ENCODE results near the gene GMDS. TPM values are rescaled to one million over a fixed set of nuclear protein-coding genes. Genes with fewer than 3 reads are reported as not detected.

Gene GMDS
- total RNA-seq, 1 experiment from 2014 or later: 9.7 TPM

- H3K79me2 ChIP-seq (ENCODE audit: low read length): no peaks in the 10 kb centered on the region
- H3K4me1 ChIP-seq (ENCODE audit: low read length): no peaks in the 10 kb centered on the region
- H3K4me3 ChIP-seq (ENCODE audit: low read length): no peak overlapping the region
- H4K20me1 ChIP-seq (ENCODE audit: insufficient read depth, low read depth, low read length): peaks cover 27% of the 10 kb centered on the region
- no peak overlapping the region for H3K9ac ChIP-seq (ENCODE audit: low read length)
- H3K36me3 ChIP-seq (ENCODE audit: insufficient read depth, low read length): no peaks in the 10 kb centered on the region
- no peaks in the 10 kb centered on the region for H3K9me3 ChIP-seq (ENCODE audit: low read length)
- no peak overlapping the region for H3K27ac ChIP-seq (ENCODE audit: low read length)
- H2AFZ ChIP-seq (ENCODE audit: low read length): no peak overlapping the region
- H3K4me2 ChIP-seq (ENCODE audit: low read depth, low read length, poor library complexity, severe bottlenecking): no peak overlapping the region
- DNase-seq: no peak
- H3K9me2 ChIP-seq (replicated peaks; ENCODE audit: insufficient read depth, low read length): no peaks in the 10 kb centered on the region
- H3K27me3 ChIP-seq (ENCODE audit: low read length): no peaks in the 10 kb centered on the region
Observed at GRCh38 chr6:2235777-2236495, 9.5 kb downstream of the GMDS start.

DNA sequence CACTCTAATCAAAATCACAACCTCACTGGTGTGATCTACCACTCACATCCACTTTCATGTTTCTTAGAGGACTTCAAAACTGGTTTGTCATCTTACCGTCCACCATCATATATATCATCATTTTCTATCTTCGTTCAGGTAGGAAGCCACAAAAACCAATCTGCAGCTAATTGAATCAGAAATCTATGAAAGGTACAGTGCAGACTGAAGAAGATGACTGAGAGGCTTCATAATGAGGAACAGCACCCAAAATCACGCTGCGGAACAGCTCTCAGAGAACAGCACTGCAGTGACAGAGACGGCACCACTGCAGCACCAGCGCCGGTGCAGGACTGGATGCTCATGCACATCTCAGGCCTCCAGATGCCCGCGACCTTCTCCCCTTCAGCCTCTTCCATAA lies 13.0 kb downstream of the GMDS start:
- Histone ChIP-seq H2AFZ (ENCODE audit: low read length) (no peak overlapping the region), H3K27ac (ENCODE audit: low read length) (no peak overlapping the region), H3K9me2 (replicated peaks; ENCODE audit: insufficient read depth, low read length) (no peaks in the 10 kb centered on the region), H3K4me2 (ENCODE audit: low read depth, low read length, poor library complexity, severe bottlenecking) (no peak overlapping the region), H3K27me3 (ENCODE audit: low read length) (no peaks in the 10 kb centered on the region), H3K9ac (ENCODE audit: low read length) (no peak overlapping the region), H3K4me1 (ENCODE audit: low read length) (no peaks in the 10 kb centered on the region), H3K79me2 (ENCODE audit: low read length) (no peaks in the 10 kb centered on the region), H3K4me3 (ENCODE audit: low read length) (no peak overlapping the region), H4K20me1 (ENCODE audit: insufficient read depth, low read depth, low read length) (peaks cover 52% of the 10 kb centered on the region), H3K36me3 (ENCODE audit: insufficient read depth, low read length) (no peaks in the 10 kb centered on the region), H3K9me3 (ENCODE audit: low read length) (no peaks in the 10 kb centered on the region)
- no peak for DNase-seq

DNA sequence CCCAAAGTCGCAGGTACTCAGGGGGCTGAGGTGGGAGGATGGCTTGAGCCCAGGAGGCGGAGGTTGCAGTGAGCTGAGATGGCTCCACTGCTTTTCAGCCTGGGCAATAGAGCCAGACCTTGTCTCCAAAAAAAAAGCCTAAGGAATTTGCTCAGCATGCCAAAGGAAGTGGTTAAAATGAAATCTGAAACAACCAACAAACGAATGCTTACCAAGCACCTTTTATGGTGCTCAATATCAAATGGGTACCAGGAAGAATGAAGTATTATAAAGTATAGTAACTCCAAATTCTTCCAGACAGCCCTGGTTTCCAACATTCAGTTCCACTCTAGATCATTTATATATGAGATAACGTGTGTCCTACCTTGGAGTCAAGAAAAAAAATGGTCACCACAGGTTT lies 14.0 kb downstream of the GMDS start:
- Histone ChIP-seq H3K27ac (ENCODE audit: low read length) (no peak overlapping the region), H3K4me1 (ENCODE audit: low read length) (no peaks in the 10 kb centered on the region), H3K9me2 (replicated peaks; ENCODE audit: insufficient read depth, low read length) (no peaks in the 10 kb centered on the region), H3K4me2 (ENCODE audit: low read depth, low read length, poor library complexity, severe bottlenecking) (no peak overlapping the region), H2AFZ (ENCODE audit: low read length) (no peak overlapping the region), H3K4me3 (ENCODE audit: low read length) (no peak overlapping the region), H3K9ac (ENCODE audit: low read length) (no peak overlapping the region), H3K36me3 (ENCODE audit: insufficient read depth, low read length) (no peaks in the 10 kb centered on the region), H4K20me1 (ENCODE audit: insufficient read depth, low read depth, low read length) (peaks cover 58% of the 10 kb centered on the region), H3K79me2 (ENCODE audit: low read length) (no peaks in the 10 kb centered on the region), H3K27me3 (ENCODE audit: low read length) (no peaks in the 10 kb centered on the region), H3K9me3 (ENCODE audit: low read length) (no peaks in the 10 kb centered on the region)
- DNase-seq: no peak

DNA sequence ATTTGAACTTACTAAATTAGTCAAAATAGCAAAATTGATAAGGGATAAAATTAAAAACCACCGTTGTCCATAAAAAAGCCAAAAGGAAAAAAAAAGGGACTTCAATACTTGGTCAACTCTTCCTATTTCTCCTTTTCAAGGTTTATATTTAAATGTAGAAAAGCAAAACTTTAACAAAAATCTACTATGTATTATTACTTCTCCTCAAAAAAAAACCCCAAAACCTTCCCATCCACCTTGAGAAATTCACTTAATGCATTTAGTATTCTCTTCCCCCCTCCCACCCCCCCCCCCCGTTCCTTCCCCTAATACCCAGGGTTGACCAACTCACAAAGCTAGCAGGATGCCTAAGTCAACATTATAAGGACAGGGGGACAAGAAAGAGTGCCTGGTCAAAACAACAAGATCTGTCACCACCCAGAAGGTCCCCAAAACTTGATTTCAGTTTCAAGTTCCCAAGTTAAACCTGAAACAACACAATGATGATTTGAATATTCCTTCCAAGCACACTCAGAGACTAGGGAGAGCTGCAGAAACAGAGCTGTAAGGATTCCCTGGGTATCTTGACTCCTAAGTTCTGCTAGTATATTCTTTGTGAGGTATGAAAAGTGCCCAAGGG lies 14.6 kb downstream of the GMDS start:
- no peak for DNase-seq
- no peaks in the 10 kb centered on the region for H3K79me2 ChIP-seq (ENCODE audit: low read length)

DNA sequence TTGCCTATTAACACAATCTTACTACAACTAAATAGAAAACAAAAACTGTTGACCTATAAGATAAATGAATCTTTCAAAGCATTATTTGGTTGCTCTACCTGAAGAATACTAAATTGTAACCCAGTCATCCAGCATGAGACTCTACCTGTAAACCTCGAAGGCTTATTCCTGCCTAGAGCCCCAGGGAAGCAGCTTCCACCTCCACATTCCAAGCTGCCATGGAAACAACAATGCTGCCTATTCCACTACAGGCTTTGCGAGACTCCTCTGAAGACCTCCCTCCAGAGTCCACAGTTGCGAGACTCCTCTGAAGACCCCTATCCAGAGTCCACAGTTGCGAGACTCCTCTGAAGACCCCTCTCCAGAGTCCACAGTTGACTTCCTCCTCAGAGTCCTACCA lies 15.7 kb downstream of the GMDS start:
- Histone ChIP-seq H3K27ac (ENCODE audit: low read length) (no peak overlapping the region), H2AFZ (ENCODE audit: low read length) (no peak overlapping the region), H3K36me3 (ENCODE audit: insufficient read depth, low read length) (no peaks in the 10 kb centered on the region), H3K4me3 (ENCODE audit: low read length) (no peak overlapping the region), H3K9ac (ENCODE audit: low read length) (no peak overlapping the region), H3K79me2 (ENCODE audit: low read length) (no peaks in the 10 kb centered on the region), H3K4me1 (ENCODE audit: low read length) (no peaks in the 10 kb centered on the region), H3K27me3 (ENCODE audit: low read length) (no peaks in the 10 kb centered on the region), H3K4me2 (ENCODE audit: low read depth, low read length, poor library complexity, severe bottlenecking) (no peak overlapping the region), H3K9me3 (ENCODE audit: low read length) (no peaks in the 10 kb centered on the region), H4K20me1 (ENCODE audit: insufficient read depth, low read depth, low read length) (peaks cover 61% of the 10 kb centered on the region), H3K9me2 (replicated peaks; ENCODE audit: insufficient read depth, low read length) (no peaks in the 10 kb centered on the region)
- DNase-seq: no peak

More for the DNA sequence above, 14.6 kb downstream of the GMDS start:
- Histone ChIP-seq H3K4me3 (ENCODE audit: low read length) (no peak overlapping the region), H3K27ac (ENCODE audit: low read length) (no peak overlapping the region), H3K4me1 (ENCODE audit: low read length) (no peaks in the 10 kb centered on the region), H3K9me2 (replicated peaks; ENCODE audit: insufficient read depth, low read length) (no peaks in the 10 kb centered on the region), H4K20me1 (ENCODE audit: insufficient read depth, low read depth, low read length) (peaks cover 59% of the 10 kb centered on the region), H3K27me3 (ENCODE audit: low read length) (no peaks in the 10 kb centered on the region), H3K4me2 (ENCODE audit: low read depth, low read length, poor library complexity, severe bottlenecking) (no peak overlapping the region), H3K9ac (ENCODE audit: low read length) (no peak overlapping the region), H3K36me3 (ENCODE audit: insufficient read depth, low read length) (no peaks in the 10 kb centered on the region), H3K9me3 (ENCODE audit: low read length) (no peaks in the 10 kb centered on the region), H2AFZ (ENCODE audit: low read length) (no peak overlapping the region)

DNA sequence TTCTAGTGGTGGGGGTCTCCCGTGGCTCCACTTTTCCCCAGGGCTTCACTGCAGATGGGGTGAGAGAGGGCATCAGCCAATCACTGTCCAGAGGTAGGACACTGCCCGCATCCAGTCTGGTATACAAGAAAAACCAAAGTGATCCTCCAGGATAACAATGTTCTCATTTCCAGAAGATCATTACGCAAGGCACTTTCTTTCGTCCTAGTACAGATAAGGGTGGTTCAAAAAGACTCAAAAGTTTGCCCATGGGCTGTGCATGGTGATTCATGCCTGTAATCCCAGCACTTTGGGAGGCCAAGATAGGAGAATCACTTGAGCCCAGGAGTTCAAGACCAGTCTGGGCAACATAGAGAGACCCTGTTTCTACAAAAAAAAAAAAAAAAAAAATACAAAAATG lies 16.4 kb downstream of the GMDS start:
- no peak for DNase-seq
- Histone ChIP-seq H4K20me1 (ENCODE audit: insufficient read depth, low read depth, low read length) (peaks cover 60% of the 10 kb centered on the region), H3K27ac (ENCODE audit: low read length) (no peak overlapping the region), H3K4me3 (ENCODE audit: low read length) (no peak overlapping the region), H3K79me2 (ENCODE audit: low read length) (no peaks in the 10 kb centered on the region), H3K9me2 (replicated peaks; ENCODE audit: insufficient read depth, low read length) (no peaks in the 10 kb centered on the region), H2AFZ (ENCODE audit: low read length) (no peak overlapping the region), H3K4me1 (ENCODE audit: low read length) (no peaks in the 10 kb centered on the region), H3K9ac (ENCODE audit: low read length) (no peak overlapping the region), H3K4me2 (ENCODE audit: low read depth, low read length, poor library complexity, severe bottlenecking) (no peak overlapping the region), H3K9me3 (ENCODE audit: low read length) (no peaks in the 10 kb centered on the region), H3K36me3 (ENCODE audit: insufficient read depth, low read length) (no peaks in the 10 kb centered on the region), H3K27me3 (ENCODE audit: low read length) (no peaks in the 10 kb centered on the region)

DNA sequence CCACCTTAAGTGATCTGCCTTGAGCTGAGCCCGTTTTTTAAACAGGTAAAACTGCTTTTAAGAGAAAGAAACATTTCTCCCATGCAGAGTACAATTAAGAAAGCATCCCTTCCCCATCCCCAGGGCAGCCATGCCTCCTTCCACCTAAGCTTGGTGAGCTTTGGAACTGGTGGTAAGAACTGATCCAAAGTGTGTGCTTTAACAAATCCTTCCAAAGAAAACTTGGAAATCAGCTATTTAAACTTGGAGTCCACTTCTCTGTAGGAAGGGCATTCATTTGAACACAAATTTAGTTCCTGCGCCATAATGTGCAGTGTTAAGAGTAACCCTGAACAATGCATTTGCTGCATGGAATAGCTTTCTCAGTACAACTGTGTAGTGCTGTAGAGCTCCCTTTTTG lies 17.0 kb downstream of the GMDS start:
- Histone ChIP-seq H4K20me1 (ENCODE audit: insufficient read depth, low read depth, low read length) (peaks cover 61% of the 10 kb centered on the region), H3K4me1 (ENCODE audit: low read length) (no peaks in the 10 kb centered on the region), H3K27me3 (ENCODE audit: low read length) (no peaks in the 10 kb centered on the region), H2AFZ (ENCODE audit: low read length) (no peak overlapping the region), H3K36me3 (ENCODE audit: insufficient read depth, low read length) (no peaks in the 10 kb centered on the region), H3K27ac (ENCODE audit: low read length) (no peak overlapping the region), H3K4me3 (ENCODE audit: low read length) (no peak overlapping the region), H3K4me2 (ENCODE audit: low read depth, low read length, poor library complexity, severe bottlenecking) (no peak overlapping the region), H3K79me2 (ENCODE audit: low read length) (no peaks in the 10 kb centered on the region), H3K9me3 (ENCODE audit: low read length) (no peaks in the 10 kb centered on the region), H3K9me2 (replicated peaks; ENCODE audit: insufficient read depth, low read length) (no peaks in the 10 kb centered on the region), H3K9ac (ENCODE audit: low read length) (no peak overlapping the region)
- no peak for DNase-seq

GRCh38 chr6:2226775-2227174 lies 18.6 kb downstream of the GMDS start:
- Histone ChIP-seq H3K9me2 (replicated peaks; ENCODE audit: insufficient read depth, low read length) (no peaks in the 10 kb centered on the region), H3K4me2 (ENCODE audit: low read depth, low read length, poor library complexity, severe bottlenecking) (no peak overlapping the region), H3K4me1 (ENCODE audit: low read length) (peaks cover 10% of the 10 kb centered on the region), H4K20me1 (ENCODE audit: insufficient read depth, low read depth, low read length) (peaks cover 62% of the 10 kb centered on the region), H3K36me3 (ENCODE audit: insufficient read depth, low read length) (no peaks in the 10 kb centered on the region), H3K27me3 (ENCODE audit: low read length) (no peaks in the 10 kb centered on the region), H3K79me2 (ENCODE audit: low read length) (no peaks in the 10 kb centered on the region), H2AFZ (ENCODE audit: low read length) (no peak overlapping the region), H3K9ac (ENCODE audit: low read length) (no peak overlapping the region), H3K9me3 (ENCODE audit: low read length) (no peaks in the 10 kb centered on the region), H3K27ac (ENCODE audit: low read length) (no peak overlapping the region), H3K4me3 (ENCODE audit: low read length) (no peak overlapping the region)
- DNase-seq: no peak
